Thoracic aorta (tissue), 2 donors: ENCODE data around the gene RHOU. TPM values are rescaled to one million over a fixed set of nuclear protein-coding genes. Genes with fewer than 3 reads are reported as not detected.

Experiments used
- ATAC-seq: fragments of 150-250 bp; one replicate; pipeline ENCODE4 v1.8.0; 2017; ENCODE audit warnings: low read depth; ENCODE audit not compliant: insufficient number of reproducible peaks, low FRiP score
- DNase-seq: peaks from one replicate; pipeline ENCODE4 v3.0.0-alpha.2; 2020; ENCODE audit warnings: low spot score
- H3K27ac ChIP-seq, 2 donors: fragments of 200-600 bp; sonication (generic); 1 replicate in 1 of 2; 2 replicates in 1 of 2; pipeline ENCODE4 v1.5.1; 2016; ENCODE audit warnings: mild to moderate bottlenecking in 2 of 2, moderate library complexity in 2 of 2
- H3K27me3 ChIP-seq: fragments of 200-600 bp; sonication (generic); replicated peaks from 2 replicates; pipeline ENCODE4 v1.6.0; 2016; ENCODE audit warnings: mild to moderate bottlenecking; ENCODE audit not compliant: insufficient read depth
- H3K36me3 ChIP-seq: fragments of 200-600 bp; sonication (generic); one replicate; pipeline ENCODE4 v1.5.1; 2016
- H3K4me1 ChIP-seq, 2 donors: fragments of 200-600 bp; sonication (generic); 1 replicate in 1 of 2; 2 replicates in 1 of 2; pipeline versions ENCODE4 v1.5.1 to v1.6.0; 2016; ENCODE audit warnings: low read depth in 2 of 2, mild to moderate bottlenecking in 1 of 2; ENCODE audit not compliant: control insufficient read depth in 1 of 2
- H3K4me3 ChIP-seq: fragments of 200-600 bp; sonication (generic); 2 replicates; pipeline ENCODE4 v1.5.1; 2016; ENCODE audit warnings: mild to moderate bottlenecking
- H3K9me3 ChIP-seq: fragments of 200-600 bp; sonication (generic); 2 replicates; pipeline ENCODE4 v1.5.1; 2016
- total RNA-seq, 2 donors: library from RNA; depleted of rRNA; stranded (reverse); fragments of >200 nt; gene quantifications; one replicate each; pipeline versions ENCODE4 v1.1.0 to v1.2.3, GENCODE V29; 2016
- TF ChIP-seq, protein P1 (sequence below): fragments of 200-600 bp; sonication (generic); IDR thresholded peaks from one replicate; pipeline ENCODE4 v1.5.1; 2019; ENCODE audit warnings: antibody characterized with exemption

Gene RHOU
- total RNA-seq, 2 donors from 2014 or later = 23.0 to 37.7 TPM

DNA sequence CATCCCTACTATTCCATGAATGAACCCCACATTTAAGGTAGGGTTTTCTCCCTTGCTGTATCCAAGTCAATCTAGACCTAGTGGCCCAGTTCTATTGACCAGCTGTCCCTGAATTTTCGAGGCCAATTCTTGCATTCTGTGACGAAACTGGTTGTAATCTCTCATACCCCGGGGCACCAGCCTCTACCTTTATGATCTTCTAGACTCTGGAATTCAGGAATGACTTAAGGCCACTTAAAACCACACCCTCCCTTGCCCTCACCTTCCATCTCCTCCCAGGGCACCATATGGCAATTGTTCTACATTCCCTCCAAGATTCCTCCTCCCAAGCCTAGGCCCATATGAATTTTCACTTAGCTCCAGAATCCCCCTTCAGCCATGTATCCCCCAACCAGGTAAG is 48.9 kb downstream of the RHOU start:
- ATAC-seq (no peak), DNase-seq (no peak)
- no peaks in the 10 kb centered on the region for H3K4me1 ChIP-seq
- H3K27me3 ChIP-seq = no peaks in the 10 kb centered on the region
- TF ChIP-seq, protein P1, sequence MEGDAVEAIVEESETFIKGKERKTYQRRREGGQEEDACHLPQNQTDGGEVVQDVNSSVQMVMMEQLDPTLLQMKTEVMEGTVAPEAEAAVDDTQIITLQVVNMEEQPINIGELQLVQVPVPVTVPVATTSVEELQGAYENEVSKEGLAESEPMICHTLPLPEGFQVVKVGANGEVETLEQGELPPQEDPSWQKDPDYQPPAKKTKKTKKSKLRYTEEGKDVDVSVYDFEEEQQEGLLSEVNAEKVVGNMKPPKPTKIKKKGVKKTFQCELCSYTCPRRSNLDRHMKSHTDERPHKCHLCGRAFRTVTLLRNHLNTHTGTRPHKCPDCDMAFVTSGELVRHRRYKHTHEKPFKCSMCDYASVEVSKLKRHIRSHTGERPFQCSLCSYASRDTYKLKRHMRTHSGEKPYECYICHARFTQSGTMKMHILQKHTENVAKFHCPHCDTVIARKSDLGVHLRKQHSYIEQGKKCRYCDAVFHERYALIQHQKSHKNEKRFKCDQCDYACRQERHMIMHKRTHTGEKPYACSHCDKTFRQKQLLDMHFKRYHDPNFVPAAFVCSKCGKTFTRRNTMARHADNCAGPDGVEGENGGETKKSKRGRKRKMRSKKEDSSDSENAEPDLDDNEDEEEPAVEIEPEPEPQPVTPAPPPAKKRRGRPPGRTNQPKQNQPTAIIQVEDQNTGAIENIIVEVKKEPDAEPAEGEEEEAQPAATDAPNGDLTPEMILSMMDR = no peak
- H3K4me3 ChIP-seq = no peak overlapping the region
- H3K27ac ChIP-seq = no peak overlapping the region
- no peaks in the 10 kb centered on the region for H3K36me3 ChIP-seq
- H3K9me3 ChIP-seq = no peaks in the 10 kb centered on the region

DNA sequence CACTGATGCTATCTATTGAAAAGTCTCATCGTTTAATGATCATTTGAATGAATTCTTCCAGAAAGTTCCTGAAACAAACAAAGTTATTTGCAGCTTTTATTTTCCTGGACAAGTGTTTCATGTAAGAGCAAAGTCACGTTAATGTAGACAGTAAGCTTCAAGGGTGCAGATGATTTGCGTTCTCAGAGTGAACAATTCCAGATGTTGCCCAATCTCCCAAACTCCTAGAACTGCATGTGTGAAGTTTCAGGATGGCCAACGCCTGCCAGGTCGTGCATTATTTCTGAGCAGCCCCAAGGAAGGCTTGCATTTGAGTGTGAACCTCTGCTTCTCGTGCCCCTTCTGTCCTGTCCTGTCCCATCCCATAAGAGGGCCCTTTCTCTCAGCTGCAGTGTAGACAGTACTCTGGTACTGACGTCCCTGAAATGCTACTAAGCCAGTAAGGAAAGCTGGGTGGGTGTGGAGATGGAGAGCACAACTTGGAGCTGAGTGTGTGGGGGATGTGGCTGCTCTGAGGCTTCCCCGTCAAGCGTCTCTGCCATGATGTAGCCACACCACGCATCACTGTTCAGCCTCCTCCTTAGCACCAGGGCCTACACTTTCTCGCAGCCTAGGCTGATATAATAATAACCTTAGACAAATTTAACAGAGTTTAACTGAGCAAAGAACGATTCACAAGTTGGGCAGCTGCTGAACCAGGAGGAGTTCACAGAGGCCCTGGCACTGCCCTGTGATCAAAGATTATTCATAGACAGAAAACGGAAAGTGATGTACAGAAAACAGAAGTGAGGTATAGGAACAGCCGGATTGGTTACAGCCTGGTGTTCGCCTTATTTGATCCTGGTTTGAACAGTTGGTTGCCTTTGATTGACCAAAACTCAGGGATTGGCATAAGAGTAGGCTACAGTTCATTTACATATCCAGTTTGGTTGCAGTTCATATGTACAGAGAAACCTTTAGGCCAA is 50.4 kb downstream of the RHOU start:
- TF ChIP-seq, protein P1 = no peak
- no peak overlapping the region for H3K4me3 ChIP-seq
- H3K9me3 ChIP-seq = no peaks in the 10 kb centered on the region
- H3K36me3 ChIP-seq = no peaks in the 10 kb centered on the region
- no peaks in the 10 kb centered on the region for H3K27me3 ChIP-seq
- H3K27ac ChIP-seq = no peak overlapping the region
- no peak for ATAC-seq
- DNase-seq = no peak
- no peaks in the 10 kb centered on the region for H3K4me1 ChIP-seq

DNA sequence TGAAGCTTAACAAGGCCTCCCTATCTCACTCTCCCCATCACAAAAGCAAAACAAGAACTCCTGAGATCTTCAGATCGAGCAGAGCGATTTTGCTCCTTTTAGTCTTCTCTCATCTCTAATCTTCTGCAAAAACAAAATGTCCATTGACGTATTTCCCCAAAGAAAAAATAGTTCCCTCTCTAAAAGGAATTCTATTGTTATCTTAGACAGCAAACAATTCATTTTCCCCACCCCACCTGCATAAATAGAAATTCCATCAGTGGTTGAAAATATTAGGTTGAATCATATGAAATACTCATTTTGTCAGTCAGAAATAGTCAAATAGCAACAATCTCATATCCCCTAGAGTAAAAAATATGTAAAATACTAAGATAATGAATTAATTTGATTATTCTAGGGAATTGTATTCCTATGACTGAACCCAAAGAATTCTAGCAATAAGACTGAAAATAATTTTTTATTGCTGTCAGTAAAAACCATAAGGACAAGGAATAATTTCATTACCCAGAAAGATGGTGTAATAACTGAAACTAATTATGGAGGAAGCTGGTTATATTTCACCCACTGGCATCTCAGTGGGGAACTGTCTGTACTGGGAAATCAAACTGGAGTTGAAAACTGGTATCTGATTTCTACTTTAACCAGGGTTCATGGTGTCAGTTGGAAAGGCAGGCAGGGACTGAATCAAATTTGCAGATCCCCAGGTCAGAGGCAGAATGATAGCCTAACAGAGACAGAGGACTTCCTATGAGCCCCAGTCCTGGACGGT is 51.3 kb downstream of the RHOU start:
- ATAC-seq (no peak), DNase-seq (no peak)
- Histone ChIP-seq H3K27ac (no peak overlapping the region), H3K36me3 (no peaks in the 10 kb centered on the region), H3K9me3 (no peaks in the 10 kb centered on the region), H3K4me3 (no peak overlapping the region), H3K27me3 (no peaks in the 10 kb centered on the region), H3K4me1 (no peaks in the 10 kb centered on the region)
- TF ChIP-seq, protein P1 = no peak

DNA sequence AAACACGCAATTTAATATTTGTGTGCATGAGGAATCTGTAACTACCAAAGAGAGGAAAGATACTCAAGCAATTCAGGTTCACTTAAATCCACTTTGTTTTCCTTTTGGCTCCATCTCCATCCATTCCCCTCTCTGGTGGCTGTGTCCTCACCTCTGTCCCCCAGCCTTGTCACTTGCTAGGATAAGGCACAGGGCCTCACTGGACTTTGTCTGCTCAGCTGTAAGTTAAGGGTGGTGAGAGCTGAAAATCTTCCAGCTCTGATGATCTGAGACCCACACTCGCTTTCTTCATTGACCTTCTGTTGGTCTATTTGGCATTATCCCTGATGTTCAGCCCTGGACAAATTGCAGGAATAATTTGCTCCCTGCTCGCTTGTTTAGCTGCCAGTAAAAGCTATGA is 56.5 kb downstream of the RHOU start:
- TF ChIP-seq, protein P1 = no peak

DNA sequence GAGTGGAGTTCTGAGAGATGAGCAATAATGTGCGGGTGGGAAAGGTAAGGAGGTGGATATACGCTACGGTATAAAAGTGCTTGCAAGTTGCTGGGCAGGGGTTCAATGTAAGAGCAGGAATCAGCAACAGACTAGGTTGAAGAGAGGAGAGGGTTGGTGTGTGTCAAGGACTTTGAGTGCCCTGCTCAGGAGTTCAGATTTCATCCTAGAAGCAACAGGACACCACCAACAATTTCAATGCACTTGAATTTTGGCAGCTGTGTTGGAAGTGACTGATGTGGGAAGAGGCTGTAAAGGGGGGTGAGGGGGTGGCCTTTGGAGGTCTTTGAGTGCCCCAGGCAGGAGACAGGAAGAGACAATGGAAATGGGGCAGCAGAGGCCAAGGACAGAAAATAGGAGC is 57.3 kb downstream of the RHOU start:
- ATAC-seq = no peak

More for the DNA sequence above, 56.5 kb downstream of the RHOU start:
- Histone ChIP-seq H3K27ac (no peak overlapping the region), H3K4me1 (no peaks in the 10 kb centered on the region), H3K4me3 (no peak overlapping the region), H3K36me3 (no peaks in the 10 kb centered on the region), H3K27me3 (no peaks in the 10 kb centered on the region), H3K9me3 (no peaks in the 10 kb centered on the region)
- no peak for ATAC-seq
- DNase-seq = no peak

More for the DNA sequence above, 57.3 kb downstream of the RHOU start:
- Histone ChIP-seq H3K4me1 (no peaks in the 10 kb centered on the region), H3K4me3 (no peak overlapping the region), H3K36me3 (no peaks in the 10 kb centered on the region), H3K27me3 (no peaks in the 10 kb centered on the region), H3K27ac (no peak overlapping the region), H3K9me3 (no peaks in the 10 kb centered on the region)
- TF ChIP-seq, protein P1 = no peak
- DNase-seq = no peak
